ENCODE measurements around the gene CLIP3. TPM values are rescaled to one million over a fixed set of nuclear protein-coding genes. Genes with fewer than 3 reads are reported as not detected.
A peak's percentile ranks its signal among the peaks of the same experiment; 100 is the strongest.

The CLIP3 gene
- total RNA-seq, 2 experiments from 2014 or later: 0.74 to 1.2 TPM

GRCh38 chr19:36009220-36009619, 23.5 kb downstream of the CLIP3 start:
- Mint-ChIP-seq H3K9me3 (no peaks in the 10 kb centered on the region), H3K27me3 (no peaks in the 10 kb centered on the region), H3K36me3 (ENCODE audit: low read depth) (peaks cover 7% of the 10 kb centered on the region), H3K27ac (no peak overlapping the region), H3K4me1 (ENCODE audit: low read depth) (peaks cover 18% of the 10 kb centered on the region), H3K4me3 (peak overlapping the region; percentile 11)
- DNase-seq (peak; percentile 64), ATAC-seq (peak; percentile 18)
- CTCF ChIA-PET: interaction anchor here (1.5 kb wide), 1 partner anchor 9 kb away, joined by 5 read pairs; no protein-coding TSS in a partner anchor
- no peak for TF ChIP-seq CTCF (IDR thresholded peaks at IDR 0.05)
- intact Hi-C loops (cut with micrococcal nuclease): no loop called here
- POLR2A ChIA-PET: interaction anchor here (0.7 kb wide), 1 partner anchor 11 kb away, joined by 3 read pairs; no protein-coding TSS in a partner anchor

GRCh38 chr19:36008336-36008978, 24.2 kb downstream of the CLIP3 start, which contains the start of gene SYNE4:
Gene SYNE4 (minus strand): TSS chr19:36008813. CDS start chr19:36008681, 132 bp downstream.
- TF ChIP-seq CTCF (IDR thresholded peaks at IDR 0.05): no peak
- H3K27ac Mint-ChIP-seq: peak within 1 kb of the TSS; percentile 38
- H3K4me3 Mint-ChIP-seq: peak within 1 kb of the TSS; percentile 47
- ChIA-PET CTCF (no interaction called here), POLR2A (interaction anchor here (0.6 to 1.0 kb wide), 2 partner anchors 11 to 532 kb away, joined by 3 read pairs; no protein-coding TSS in a partner anchor)
- peaks cover 7% of the 10 kb centered on the region for H3K36me3 Mint-ChIP-seq (ENCODE audit: low read depth)
- intact Hi-C loops (cut with micrococcal nuclease): no loop called here
- no peaks in the 10 kb centered on the region for H3K27me3 Mint-ChIP-seq
- no peak for DNase-seq
- no peak for ATAC-seq
- H3K9me3 Mint-ChIP-seq: no peaks in the 10 kb centered on the region
- H3K4me1 Mint-ChIP-seq (ENCODE audit: low read depth): peaks cover 16% of the 10 kb centered on the region

GRCh38 chr19:36006955-36007354, 25.7 kb downstream of the CLIP3 start:
- ChIA-PET POLR2A (interaction anchor here (0.6 to 1.0 kb wide), 2 partner anchors 12 to 107 kb away, joined by 3 to 4 read pairs; partner anchors contain the start of genes POLR2I and SDHAF1), CTCF (no interaction called here)
- intact Hi-C loops (cut with micrococcal nuclease): no loop called here
- ATAC-seq: no peak
- peaks cover 12% of the 10 kb centered on the region for H3K4me1 Mint-ChIP-seq (ENCODE audit: low read depth)
- no peak overlapping the region for H3K27ac Mint-ChIP-seq
- peaks cover 11% of the 10 kb centered on the region for H3K36me3 Mint-ChIP-seq (ENCODE audit: low read depth)
- no peak overlapping the region for H3K4me3 Mint-ChIP-seq
- no peak for DNase-seq
- no peaks in the 10 kb centered on the region for H3K9me3 Mint-ChIP-seq
- TF ChIP-seq CTCF (IDR thresholded peaks at IDR 0.05): no peak
- H3K27me3 Mint-ChIP-seq: no peaks in the 10 kb centered on the region

GRCh38 chr19:36003284-36003683, 29.4 kb downstream of the CLIP3 start:
- Mint-ChIP-seq H3K4me1 (ENCODE audit: low read depth) (peaks cover 15% of the 10 kb centered on the region), H3K9me3 (no peaks in the 10 kb centered on the region), H3K27me3 (no peaks in the 10 kb centered on the region), H3K4me3 (no peak overlapping the region), H3K36me3 (ENCODE audit: low read depth) (peaks cover 20% of the 10 kb centered on the region), H3K27ac (no peak overlapping the region)
- ChIA-PET CTCF (interaction anchor here (0.6 kb wide), 1 partner anchor 262 kb away, joined by 3 read pairs; no protein-coding TSS in a partner anchor), POLR2A (no interaction called here)
- no peak for ATAC-seq
- no peak for DNase-seq
- intact Hi-C loops (cut with micrococcal nuclease): no loop called here
- no peak for TF ChIP-seq CTCF (IDR thresholded peaks at IDR 0.05)

GRCh38 chr19:36001605-36002004, 31.1 kb downstream of the CLIP3 start:
- peaks cover 27% of the 10 kb centered on the region for H3K4me1 Mint-ChIP-seq (ENCODE audit: low read depth)
- H3K4me3 Mint-ChIP-seq: no peak overlapping the region
- H3K27me3 Mint-ChIP-seq: no peaks in the 10 kb centered on the region
- H3K27ac Mint-ChIP-seq: peak overlapping the region; percentile 46
- ChIA-PET CTCF (interaction anchor here (1.4 to 2.2 kb wide), 3 partner anchors 8 to 13 kb away, joined by 3 to 5 read pairs (median 5); partner anchors contain the start of gene ALKBH6), POLR2A (no interaction called here)
- intact Hi-C loops (cut with micrococcal nuclease): no loop called here
- TF ChIP-seq CTCF (IDR thresholded peaks at IDR 0.05): no peak
- peaks cover 27% of the 10 kb centered on the region for H3K36me3 Mint-ChIP-seq (ENCODE audit: low read depth)
- no peak for DNase-seq
- ATAC-seq: no peak
- no peaks in the 10 kb centered on the region for H3K9me3 Mint-ChIP-seq
